WTC11 (cell line): ENCODE measurements around the gene RGS6.

Source experiments
- CBFB ChIP-seq: sonication (generic); formaldehyde crosslinking; IDR thresholded peaks from 2 replicates; pipeline ENCODE4 v1.8.1; 2022; ENCODE audit warnings: mild to moderate bottlenecking, low read depth, missing genetic modification reagents
- CTCF ChIP-seq: fragments of 200-600 bp; IDR thresholded peaks from 2 replicates; pipeline ENCODE4 v1.8.0; 2022; ENCODE audit warnings: antibody characterized with exemption
- HMGA2 ChIP-seq: fragments of 250-450 bp; sonication (Bioruptor Pico); IDR thresholded peaks from 2 replicates; pipeline ENCODE4 v1.4.0; 2021; ENCODE audit warnings: mild to moderate bottlenecking, moderate library complexity
- KAT7 ChIP-seq: sonication (generic); formaldehyde crosslinking; IDR thresholded peaks from 2 replicates; pipeline ENCODE4 v1.8.1; 2023; ENCODE audit warnings: missing genetic modification reagents, mild to moderate bottlenecking, borderline replicate concordance
- NR1H2 ChIP-seq: sonication (generic); formaldehyde crosslinking; IDR thresholded peaks from 2 replicates; pipeline ENCODE4 v1.9.0; 2021; ENCODE audit warnings: mild to moderate bottlenecking, moderate library complexity, missing genetic modification reagents
- SMAD4 ChIP-seq: sonication (generic); formaldehyde crosslinking; IDR thresholded peaks from 2 replicates; pipeline ENCODE4 v1.8.0; 2022; ENCODE audit warnings: mild to moderate bottlenecking, missing genetic modification reagents
- ZNF423 ChIP-seq: fragments of 250-450 bp; sonication (Bioruptor Pico); IDR thresholded peaks from 2 replicates; pipeline ENCODE4 v2.1.2; 2022; ENCODE audit warnings: mild to moderate bottlenecking, moderate library complexity
- TF ChIP-seq, protein P1 (sequence below): sonication (generic); formaldehyde crosslinking; IDR thresholded peaks from 2 replicates; pipeline ENCODE4 v1.8.1; 2023; ENCODE audit warnings: mild to moderate bottlenecking, missing genetic modification reagents
- TF ChIP-seq, protein P2 (sequence below): sonication (generic); formaldehyde crosslinking; conservative IDR thresholded peaks from 2 replicates; pipeline ENCODE4 v1.8.1; 2023; ENCODE audit warnings: mild to moderate bottlenecking, low read depth, missing genetic modification reagents, moderate library complexity
- TF ChIP-seq, protein P3 (sequence below): sonication (generic); formaldehyde crosslinking; IDR thresholded peaks from 2 replicates; pipeline ENCODE4 v1.8.0; 2022; ENCODE audit warnings: mild to moderate bottlenecking, missing genetic modification reagents

GRCh38 chr14:71943695-71944018 is 11.4 kb downstream of the RGS6 start:
- TF ChIP-seq CBFB (CRISPR knock-in tag): no peak
- no peak for TF ChIP-seq CTCF
- TF ChIP-seq, protein P1, sequence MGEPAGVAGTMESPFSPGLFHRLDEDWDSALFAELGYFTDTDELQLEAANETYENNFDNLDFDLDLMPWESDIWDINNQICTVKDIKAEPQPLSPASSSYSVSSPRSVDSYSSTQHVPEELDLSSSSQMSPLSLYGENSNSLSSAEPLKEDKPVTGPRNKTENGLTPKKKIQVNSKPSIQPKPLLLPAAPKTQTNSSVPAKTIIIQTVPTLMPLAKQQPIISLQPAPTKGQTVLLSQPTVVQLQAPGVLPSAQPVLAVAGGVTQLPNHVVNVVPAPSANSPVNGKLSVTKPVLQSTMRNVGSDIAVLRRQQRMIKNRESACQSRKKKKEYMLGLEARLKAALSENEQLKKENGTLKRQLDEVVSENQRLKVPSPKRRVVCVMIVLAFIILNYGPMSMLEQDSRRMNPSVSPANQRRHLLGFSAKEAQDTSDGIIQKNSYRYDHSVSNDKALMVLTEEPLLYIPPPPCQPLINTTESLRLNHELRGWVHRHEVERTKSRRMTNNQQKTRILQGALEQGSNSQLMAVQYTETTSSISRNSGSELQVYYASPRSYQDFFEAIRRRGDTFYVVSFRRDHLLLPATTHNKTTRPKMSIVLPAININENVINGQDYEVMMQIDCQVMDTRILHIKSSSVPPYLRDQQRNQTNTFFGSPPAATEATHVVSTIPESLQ (CRISPR knock-in tag): no peak
- TF ChIP-seq, protein P2, sequence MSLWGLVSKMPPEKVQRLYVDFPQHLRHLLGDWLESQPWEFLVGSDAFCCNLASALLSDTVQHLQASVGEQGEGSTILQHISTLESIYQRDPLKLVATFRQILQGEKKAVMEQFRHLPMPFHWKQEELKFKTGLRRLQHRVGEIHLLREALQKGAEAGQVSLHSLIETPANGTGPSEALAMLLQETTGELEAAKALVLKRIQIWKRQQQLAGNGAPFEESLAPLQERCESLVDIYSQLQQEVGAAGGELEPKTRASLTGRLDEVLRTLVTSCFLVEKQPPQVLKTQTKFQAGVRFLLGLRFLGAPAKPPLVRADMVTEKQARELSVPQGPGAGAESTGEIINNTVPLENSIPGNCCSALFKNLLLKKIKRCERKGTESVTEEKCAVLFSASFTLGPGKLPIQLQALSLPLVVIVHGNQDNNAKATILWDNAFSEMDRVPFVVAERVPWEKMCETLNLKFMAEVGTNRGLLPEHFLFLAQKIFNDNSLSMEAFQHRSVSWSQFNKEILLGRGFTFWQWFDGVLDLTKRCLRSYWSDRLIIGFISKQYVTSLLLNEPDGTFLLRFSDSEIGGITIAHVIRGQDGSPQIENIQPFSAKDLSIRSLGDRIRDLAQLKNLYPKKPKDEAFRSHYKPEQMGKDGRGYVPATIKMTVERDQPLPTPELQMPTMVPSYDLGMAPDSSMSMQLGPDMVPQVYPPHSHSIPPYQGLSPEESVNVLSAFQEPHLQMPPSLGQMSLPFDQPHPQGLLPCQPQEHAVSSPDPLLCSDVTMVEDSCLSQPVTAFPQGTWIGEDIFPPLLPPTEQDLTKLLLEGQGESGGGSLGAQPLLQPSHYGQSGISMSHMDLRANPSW (CRISPR knock-in tag): no peak
- TF ChIP-seq ZNF423 (CRISPR knock-in tag): no peak
- TF ChIP-seq, protein P3, sequence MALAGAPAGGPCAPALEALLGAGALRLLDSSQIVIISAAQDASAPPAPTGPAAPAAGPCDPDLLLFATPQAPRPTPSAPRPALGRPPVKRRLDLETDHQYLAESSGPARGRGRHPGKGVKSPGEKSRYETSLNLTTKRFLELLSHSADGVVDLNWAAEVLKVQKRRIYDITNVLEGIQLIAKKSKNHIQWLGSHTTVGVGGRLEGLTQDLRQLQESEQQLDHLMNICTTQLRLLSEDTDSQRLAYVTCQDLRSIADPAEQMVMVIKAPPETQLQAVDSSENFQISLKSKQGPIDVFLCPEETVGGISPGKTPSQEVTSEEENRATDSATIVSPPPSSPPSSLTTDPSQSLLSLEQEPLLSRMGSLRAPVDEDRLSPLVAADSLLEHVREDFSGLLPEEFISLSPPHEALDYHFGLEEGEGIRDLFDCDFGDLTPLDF (CRISPR knock-in tag): no peak
- no peak for TF ChIP-seq HMGA2 (CRISPR knock-in tag)
- TF ChIP-seq KAT7 (CRISPR knock-in tag): no peak
- TF ChIP-seq NR1H2: no peak
- no peak for TF ChIP-seq SMAD4 (CRISPR knock-in tag)
